Suprapubic skin (tissue), 4 donors: ENCODE data around the gene ATP6V1A. TPM values are rescaled to one million over a fixed set of nuclear protein-coding genes. Genes with fewer than 3 reads are reported as not detected.

Experiments used
- DNase-seq, 2 donors: peaks; one replicate each; pipeline ENCODE4 v3.0.0-alpha.2; 2019; ENCODE audit warnings: low spot score in 2 of 2
- H3K27ac ChIP-seq: fragments of 200-600 bp; sonication (generic); one replicate; pipeline ENCODE4 v1.5.1; 2019
- H3K27me3 ChIP-seq: fragments of 200-600 bp; sonication (generic); one replicate; pipeline ENCODE4 v1.5.1; 2019
- H3K36me3 ChIP-seq: fragments of 200-600 bp; sonication (generic); one replicate; pipeline ENCODE4 v1.5.1; 2019
- H3K4me1 ChIP-seq: fragments of 200-600 bp; sonication (generic); one replicate; pipeline ENCODE4 v1.5.1; 2019
- H3K4me3 ChIP-seq: fragments of 200-600 bp; sonication (generic); one replicate; pipeline ENCODE4 v1.5.1; 2019; ENCODE audit warnings: mild to moderate bottlenecking
- H3K9me3 ChIP-seq: fragments of 200-600 bp; sonication (generic); one replicate; pipeline ENCODE4 v1.5.1; 2019
- CTCF ChIP-seq, 2 donors: fragments of 200-600 bp in 1 of 2; fragments of 450-650 bp in 1 of 2; sonication (generic) in 1 of 2; IDR thresholded peaks; one replicate each; pipeline ENCODE4 v1.5.1; 2016 to 2019; ENCODE audit warnings: antibody characterized with exemption in 2 of 2, mild to moderate bottlenecking in 1 of 2, moderate library complexity in 1 of 2
- EP300 ChIP-seq: sonication (generic); formaldehyde crosslinking; IDR thresholded peaks from one replicate; pipeline ENCODE4 v1.6.1; 2017; ENCODE audit warnings: antibody characterized with exemption
- POLR2A ChIP-seq, 2 donors: fragments of 450-650 bp; IDR thresholded peaks; one replicate each; pipeline ENCODE4 v1.6.1; 2017; ENCODE audit warnings: antibody characterized with exemption in 2 of 2, mild to moderate bottlenecking in 2 of 2, moderate library complexity in 2 of 2
- POLR2AphosphoS5 ChIP-seq, 3 donors: sonication (generic); formaldehyde crosslinking; IDR thresholded peaks; one replicate each; pipeline ENCODE4 v1.6.1; 2017; ENCODE audit warnings: antibody characterized with exemption in 3 of 3
- WGBS: methylation state at CpG from one replicate; pipeline ENCODE4 v1.1.5; 2018; 5-methylcytosine and 5-hydroxymethylcytosine counted together
- total RNA-seq, 4 donors: library from RNA; depleted of rRNA; stranded (reverse); fragments of >200 nt; gene quantifications; one replicate each; pipeline ENCODE4 v1.1.0, GENCODE V29; 2016

ATP6V1A gene
- total RNA-seq, 4 donors from 2014 or later, result 43.5 to 63.5 (median 58.7) TPM

- H3K4me1 ChIP-seq, result no peaks in the 10 kb centered on the region
- no peak overlapping the region for H3K27ac ChIP-seq
- no peak for DNase-seq
- 60% methylated on average over 1 of the region's 1 CpG for WGBS
- H3K36me3 ChIP-seq, result peaks cover 10% of the 10 kb centered on the region
- TF ChIP-seq POLR2A (IDR thresholded peaks at IDR 0.05), result no peak
- no peak for TF ChIP-seq CTCF (IDR thresholded peaks at IDR 0.05)
- no peak for TF ChIP-seq EP300
- TF ChIP-seq POLR2AphosphoS5 (IDR thresholded peaks at IDR 0.05), result no peak
- H3K27me3 ChIP-seq, result no peaks in the 10 kb centered on the region
- H3K4me3 ChIP-seq, result no peak overlapping the region
- no peaks in the 10 kb centered on the region for H3K9me3 ChIP-seq
Measured at GRCh38 chr3:113714702-113715101, 32.1 kb upstream of the ATP6V1A start.

- no peak overlapping the region for H3K27ac ChIP-seq
- no peak overlapping the region for H3K4me3 ChIP-seq
- no peak for DNase-seq
- H3K4me1 ChIP-seq, result no peaks in the 10 kb centered on the region
- H3K27me3 ChIP-seq, result no peaks in the 10 kb centered on the region
- no peaks in the 10 kb centered on the region for H3K9me3 ChIP-seq
- 93% methylated on average over 3 of the region's 3 CpGs for WGBS
- TF ChIP-seq POLR2AphosphoS5 (IDR thresholded peaks at IDR 0.05) (no peak), CTCF (IDR thresholded peaks at IDR 0.05) (no peak), POLR2A (IDR thresholded peaks at IDR 0.05) (no peak), EP300 (no peak)
- peaks cover 33% of the 10 kb centered on the region for H3K36me3 ChIP-seq
Measured at GRCh38 chr3:113717308-113717707, 29.5 kb upstream of the ATP6V1A start.

GRCh38 chr3:113717818-113718217 lies 29.0 kb upstream of the ATP6V1A start:
- Histone ChIP-seq H3K4me3 (no peak overlapping the region), H3K27me3 (no peaks in the 10 kb centered on the region), H3K36me3 (peaks cover 38% of the 10 kb centered on the region), H3K4me1 (no peaks in the 10 kb centered on the region), H3K9me3 (no peaks in the 10 kb centered on the region), H3K27ac (no peak overlapping the region)
- WGBS, result 98% methylated on average over 3 of the region's 3 CpGs
- no peak for DNase-seq
- TF ChIP-seq POLR2A (IDR thresholded peaks at IDR 0.05) (no peak), CTCF (IDR thresholded peaks at IDR 0.05) (no peak), EP300 (no peak)

GRCh38 chr3:113719294-113719693 lies 27.5 kb upstream of the ATP6V1A start:
- no peak for TF ChIP-seq POLR2A (IDR thresholded peaks at IDR 0.05)
- no peak for TF ChIP-seq POLR2AphosphoS5 (IDR thresholded peaks at IDR 0.05)
- no peak for TF ChIP-seq EP300
- TF ChIP-seq CTCF (IDR thresholded peaks at IDR 0.05), result no peak
- no peak overlapping the region for H3K4me3 ChIP-seq
- H3K4me1 ChIP-seq, result no peaks in the 10 kb centered on the region
- peaks cover 45% of the 10 kb centered on the region for H3K36me3 ChIP-seq
- 100% methylated on average over 1 of the region's 1 CpG for WGBS
- no peak for DNase-seq
- H3K27me3 ChIP-seq, result no peaks in the 10 kb centered on the region
- no peaks in the 10 kb centered on the region for H3K9me3 ChIP-seq
- no peak overlapping the region for H3K27ac ChIP-seq

GRCh38 chr3:113719758-113720157 lies 27.1 kb upstream of the ATP6V1A start:
- H3K9me3 ChIP-seq, result no peaks in the 10 kb centered on the region
- no peaks in the 10 kb centered on the region for H3K4me1 ChIP-seq
- no peaks in the 10 kb centered on the region for H3K27me3 ChIP-seq
- 95% methylated on average over 2 of the region's 2 CpGs for WGBS
- H3K27ac ChIP-seq, result no peak overlapping the region
- DNase-seq, result no peak
- peaks cover 45% of the 10 kb centered on the region for H3K36me3 ChIP-seq
- no peak overlapping the region for H3K4me3 ChIP-seq
- TF ChIP-seq CTCF (IDR thresholded peaks at IDR 0.05) (no peak), POLR2AphosphoS5 (IDR thresholded peaks at IDR 0.05) (no peak), EP300 (no peak), POLR2A (IDR thresholded peaks at IDR 0.05) (no peak)
